Esophagus muscularis mucosa (tissue), 4 donors: ENCODE data around the gene XCL2. TPM values are rescaled to one million over a fixed set of nuclear protein-coding genes. Genes with fewer than 3 reads are reported as not detected.
"Not testable (repeated sequence)": the region's sequence is repeated elsewhere in the genome, so short reads cannot be mapped to it uniquely, and the experiment has no call there.

Experiments
- DNase-seq: peaks from one replicate; pipeline ENCODE4 v3.0.0-alpha.2; 2017; ENCODE audit errors: extremely low spot score
- H3K27ac ChIP-seq, 4 donors: fragments of 200-600 bp; sonication (generic); replicated peaks in 1 of 4; 1 replicate in 3 of 4; 2 replicates in 1 of 4; pipeline ENCODE4 v1.5.1; 2016 to 2019; ENCODE audit warnings: mild to moderate bottlenecking in 1 of 4
- H3K27me3 ChIP-seq, 4 donors: fragments of 200-600 bp; sonication (generic); one replicate each; pipeline versions ENCODE4 v1.5.1 to v1.6.0; 2016 to 2019
- H3K36me3 ChIP-seq, 4 donors: fragments of 200-600 bp; sonication (generic); one replicate each; pipeline ENCODE4 v1.5.1; 2016 to 2019
- H3K4me1 ChIP-seq, 4 donors: fragments of 200-600 bp; sonication (generic); one replicate each; pipeline ENCODE4 v1.5.1; 2016 to 2019
- H3K4me3 ChIP-seq, 4 donors: fragments of 200-600 bp; sonication (generic); 1 replicate in 2 of 4; 2 replicates in 2 of 4; pipeline ENCODE4 v1.5.1; 2016 to 2019; ENCODE audit warnings: mild to moderate bottlenecking in 4 of 4, moderate library complexity in 1 of 4
- H3K9me3 ChIP-seq, 4 donors: fragments of 200-600 bp; sonication (generic); 1 replicate in 3 of 4; 2 replicates in 1 of 4; pipeline ENCODE4 v1.5.1; 2016 to 2019
- EP300 ChIP-seq: sonication (generic); formaldehyde crosslinking; IDR thresholded peaks from one replicate; pipeline ENCODE4 v1.6.1; 2017; ENCODE audit warnings: antibody characterized with exemption
- POLR2A ChIP-seq: fragments of 450-650 bp; IDR thresholded peaks from one replicate; pipeline ENCODE4 v1.6.1; 2017; ENCODE audit warnings: antibody characterized with exemption, moderate library complexity, mild to moderate bottlenecking, low read depth
- POLR2AphosphoS5 ChIP-seq, 2 donors: sonication (generic); formaldehyde crosslinking; IDR thresholded peaks; one replicate each; pipeline ENCODE4 v1.6.1; 2017; ENCODE audit warnings: antibody characterized with exemption in 2 of 2
- WGBS: methylation state at CpG from one replicate; pipeline ENCODE4 v1.1.5; 2018; 5-methylcytosine and 5-hydroxymethylcytosine counted together
- intact Hi-C: fragments of 100-400 bp; cut with DNase I; formaldehyde crosslinking; loops from one replicate; pipeline ENCODE4 v1.15.1; 2023
- total RNA-seq, 4 donors: library from RNA; depleted of rRNA; stranded (reverse); fragments of >200 nt; gene quantifications; one replicate each; pipeline versions ENCODE4 v1.1.0 to v1.2.1, GENCODE V29; 2016
- TF ChIP-seq, protein P1 (sequence below), 3 experiments: fragments of 200-600 bp in 2 of 3; fragments of 450-650 bp in 1 of 3; sonication (generic) in 2 of 3; IDR thresholded peaks; one replicate each; pipeline ENCODE4 v1.5.1; 2017 to 2019; ENCODE audit warnings: antibody characterized with exemption in 3 of 3, mild to moderate bottlenecking in 2 of 3, moderate library complexity in 1 of 3

The XCL2 gene
- total RNA-seq, 4 donors from 2014 or later = not detected

DNA sequence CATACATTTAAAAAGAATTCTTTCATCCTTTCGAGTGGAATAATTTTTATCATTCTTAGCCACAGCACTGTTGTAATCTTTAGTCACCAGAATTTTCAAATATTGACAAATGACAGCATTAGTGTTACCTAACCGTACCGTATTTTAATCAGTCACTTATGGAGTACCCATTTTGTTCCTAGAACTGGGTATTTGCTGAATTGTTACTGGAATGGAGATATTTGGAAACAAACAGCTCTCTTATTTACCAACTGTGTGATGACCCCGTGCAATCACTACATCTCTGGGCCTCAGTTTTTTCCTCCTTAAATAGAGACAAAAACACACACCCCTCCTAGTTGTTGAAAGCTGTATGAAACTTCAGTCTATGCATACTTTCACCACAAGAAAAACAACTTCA is 7.9 kb upstream of the XCL2 start:
- no peaks in the 10 kb centered on the region for H3K36me3 ChIP-seq
- WGBS = 91% methylated on average over 4 of the region's 4 CpGs
- H3K4me1 ChIP-seq = no peaks in the 10 kb centered on the region
- DNase-seq = no peak
- no peak overlapping the region for H3K27ac ChIP-seq
- intact Hi-C loops = no loop called here
- H3K9me3 ChIP-seq = no peaks in the 10 kb centered on the region
- TF ChIP-seq POLR2AphosphoS5 (IDR thresholded peaks at IDR 0.05) (no peak), EP300 (no peak)
- TF ChIP-seq, protein P1, sequence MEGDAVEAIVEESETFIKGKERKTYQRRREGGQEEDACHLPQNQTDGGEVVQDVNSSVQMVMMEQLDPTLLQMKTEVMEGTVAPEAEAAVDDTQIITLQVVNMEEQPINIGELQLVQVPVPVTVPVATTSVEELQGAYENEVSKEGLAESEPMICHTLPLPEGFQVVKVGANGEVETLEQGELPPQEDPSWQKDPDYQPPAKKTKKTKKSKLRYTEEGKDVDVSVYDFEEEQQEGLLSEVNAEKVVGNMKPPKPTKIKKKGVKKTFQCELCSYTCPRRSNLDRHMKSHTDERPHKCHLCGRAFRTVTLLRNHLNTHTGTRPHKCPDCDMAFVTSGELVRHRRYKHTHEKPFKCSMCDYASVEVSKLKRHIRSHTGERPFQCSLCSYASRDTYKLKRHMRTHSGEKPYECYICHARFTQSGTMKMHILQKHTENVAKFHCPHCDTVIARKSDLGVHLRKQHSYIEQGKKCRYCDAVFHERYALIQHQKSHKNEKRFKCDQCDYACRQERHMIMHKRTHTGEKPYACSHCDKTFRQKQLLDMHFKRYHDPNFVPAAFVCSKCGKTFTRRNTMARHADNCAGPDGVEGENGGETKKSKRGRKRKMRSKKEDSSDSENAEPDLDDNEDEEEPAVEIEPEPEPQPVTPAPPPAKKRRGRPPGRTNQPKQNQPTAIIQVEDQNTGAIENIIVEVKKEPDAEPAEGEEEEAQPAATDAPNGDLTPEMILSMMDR (IDR thresholded peaks at IDR 0.05) = no peak
- H3K4me3 ChIP-seq = no peak overlapping the region
- no peaks in the 10 kb centered on the region for H3K27me3 ChIP-seq

DNA sequence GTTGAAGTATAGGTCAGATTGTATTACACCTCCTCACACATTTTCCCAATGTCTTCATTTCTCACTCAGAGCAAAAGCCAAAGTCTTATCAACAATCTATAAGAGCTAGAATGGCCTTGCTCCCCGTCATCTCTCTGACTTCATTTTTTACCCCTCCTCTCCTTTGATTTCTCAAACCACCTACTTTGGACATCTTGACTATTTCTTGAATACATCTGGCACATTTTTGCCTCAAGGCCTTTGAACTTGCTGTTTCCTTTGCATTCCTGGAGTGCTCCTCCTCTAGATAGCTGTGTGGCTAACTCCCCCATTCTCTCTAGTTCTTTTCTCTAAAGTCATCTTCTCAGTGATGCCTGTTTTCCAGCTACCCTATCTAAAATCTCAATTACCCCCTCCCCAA is 7.2 kb upstream of the XCL2 start:
- H3K27ac ChIP-seq = no peak overlapping the region
- intact Hi-C loops = no loop called here
- no peaks in the 10 kb centered on the region for H3K36me3 ChIP-seq
- H3K27me3 ChIP-seq = no peaks in the 10 kb centered on the region
- H3K4me1 ChIP-seq = no peaks in the 10 kb centered on the region
- DNase-seq = no peak
- no peak overlapping the region for H3K4me3 ChIP-seq
- TF ChIP-seq POLR2A (no peak), POLR2AphosphoS5 (IDR thresholded peaks at IDR 0.05) (no peak), EP300 (no peak)
- TF ChIP-seq, protein P1 (IDR thresholded peaks at IDR 0.05) = no peak
- WGBS = 72% methylated on average over 1 of the region's 1 CpG
- H3K9me3 ChIP-seq = no peaks in the 10 kb centered on the region

- 93% methylated on average over 3 of the region's 3 CpGs for WGBS
- H3K36me3 ChIP-seq, H3K27ac ChIP-seq, H3K4me1 ChIP-seq, H3K27me3 ChIP-seq, DNase-seq, H3K9me3 ChIP-seq, H3K4me3 ChIP-seq, intact Hi-C loops: not testable (repeated sequence)
These were observed 2.7 kb upstream of the XCL2 start for GRCh38 chr1:168546553-168546895.

DNA sequence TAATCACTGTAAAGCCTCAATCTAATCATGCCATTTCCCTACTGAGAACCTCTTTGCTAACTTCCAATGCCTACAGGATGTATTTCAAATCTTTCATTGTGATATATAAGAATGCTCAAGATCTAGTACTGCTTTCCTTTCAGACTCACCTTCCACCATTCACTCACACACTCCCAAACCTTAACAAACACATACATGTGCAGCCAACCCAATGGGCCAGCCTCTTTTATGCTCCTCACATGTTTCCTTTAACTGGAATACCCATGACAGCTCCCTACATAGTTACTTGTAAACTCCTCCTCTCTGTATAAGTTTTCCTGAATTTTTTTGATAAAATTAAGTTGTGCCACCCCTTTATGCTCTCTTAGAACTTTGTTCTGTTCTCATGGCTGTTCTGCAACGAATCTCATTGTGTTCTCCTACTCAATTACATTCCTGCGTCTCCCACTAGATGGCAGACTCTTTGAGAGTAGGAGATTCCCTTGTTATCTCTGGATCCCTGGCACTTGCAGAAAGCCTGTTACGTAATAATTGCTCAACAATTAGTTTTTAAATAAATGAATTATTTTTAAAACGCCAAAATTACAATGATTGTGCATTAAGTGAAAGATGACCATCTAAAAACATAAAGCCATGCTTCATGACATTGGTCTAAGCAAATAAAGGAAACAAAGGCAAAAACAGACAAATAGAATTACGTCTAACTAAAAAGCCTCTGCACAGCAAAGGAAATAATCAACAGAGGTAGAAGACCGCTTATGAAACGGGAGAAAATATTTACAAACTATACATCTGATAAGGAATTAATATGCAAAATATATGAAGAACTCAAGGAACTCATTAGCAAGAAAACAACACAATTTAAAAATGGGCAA is 2.1 kb upstream of the XCL2 start:
- H3K9me3 ChIP-seq, intact Hi-C loops, H3K36me3 ChIP-seq, H3K27ac ChIP-seq, DNase-seq, H3K4me3 ChIP-seq, H3K27me3 ChIP-seq, H3K4me1 ChIP-seq: not testable (repeated sequence)
- TF ChIP-seq, protein P1 (IDR thresholded peaks at IDR 0.05) = peak in 1 of 3 experiments; percentile 16
- 53% methylated on average over 7 of the region's 7 CpGs for WGBS

GRCh38 chr1:168542978-168543377 is 819 bp downstream of the XCL2 start:
- 79% methylated on average over 2 of the region's 2 CpGs for WGBS
- H3K4me1 ChIP-seq, H3K9me3 ChIP-seq, H3K36me3 ChIP-seq, H3K4me3 ChIP-seq, DNase-seq, intact Hi-C loops, H3K27ac ChIP-seq, H3K27me3 ChIP-seq: not testable (repeated sequence)

GRCh38 chr1:168540798-168541197 is 3.0 kb downstream of the XCL2 start:
- H3K27me3 ChIP-seq, H3K4me3 ChIP-seq, H3K27ac ChIP-seq, H3K4me1 ChIP-seq, H3K9me3 ChIP-seq, H3K36me3 ChIP-seq, intact Hi-C loops, DNase-seq: not testable (repeated sequence)
- 64% methylated on average over 7 of the region's 7 CpGs for WGBS
